Body of pancreas (tissue), 4 donors: ENCODE data around the gene DAB1. TPM values are rescaled to one million over a fixed set of nuclear protein-coding genes. Genes with fewer than 3 reads are reported as not detected.

ENCODE experiments used
- ATAC-seq: fragments of 150-250 bp; one replicate; pipeline ENCODE4 v1.9.1; 2016
- DNase-seq, 4 donors: peaks; one replicate each; pipeline ENCODE4 v3.0.0-alpha.2; 2019
- H3K27ac ChIP-seq, 4 donors: fragments of 200-600 bp; sonication (generic); 1 replicate in 3 of 4; 2 replicates in 1 of 4; pipeline versions ENCODE4 v1.5.1 to v1.6.1; 2016 to 2019; ENCODE audit warnings: mild to moderate bottlenecking in 1 of 4, mixed read lengths in 1 of 4, moderate library complexity in 1 of 4
- H3K27me3 ChIP-seq, 2 donors: fragments of 200-600 bp; sonication (generic); one replicate each; pipeline ENCODE4 v1.6.0; 2016; ENCODE audit warnings: mild to moderate bottlenecking in 1 of 2
- H3K36me3 ChIP-seq, 2 donors: fragments of 200-600 bp; sonication (generic); replicated peaks in 1 of 2; 2 replicates each; pipeline ENCODE4 v1.5.1; 2016; ENCODE audit warnings: low read depth in 2 of 2; ENCODE audit not compliant: insufficient read depth in 1 of 2
- H3K4me1 ChIP-seq: fragments of 200-600 bp; sonication (generic); one replicate; pipeline ENCODE4 v1.6.0; 2016
- H3K4me3 ChIP-seq, 2 donors: fragments of 200-600 bp; sonication (generic); 1 replicate in 1 of 2; 2 replicates in 1 of 2; pipeline ENCODE4 v1.5.1; 2016 to 2019
- H3K9me3 ChIP-seq, 3 donors: fragments of 200-600 bp; sonication (generic); 1 replicate in 2 of 3; 2 replicates in 1 of 3; pipeline ENCODE4 v1.5.1; 2016
- POLR2A ChIP-seq, 3 donors: fragments of 450-650 bp; IDR thresholded peaks; one replicate each; pipeline ENCODE4 v1.6.1; 2016; ENCODE audit warnings: antibody characterized with exemption in 3 of 3, mild to moderate bottlenecking in 2 of 3
- WGBS, 2 donors: methylation state at CpG; one replicate each; pipeline ENCODE4 v1.1.5; 2017; 5-methylcytosine and 5-hydroxymethylcytosine counted together
- intact Hi-C: fragments of 100-400 bp; cut with DNase I; formaldehyde crosslinking; loops from one replicate; pipeline ENCODE4 v1.15.1; 2023
- total RNA-seq, 2 donors: library from RNA; depleted of rRNA; stranded (reverse); fragments of >200 nt; gene quantifications; one replicate each; pipeline ENCODE4 v1.1.0, GENCODE V29; 2016
- TF ChIP-seq, protein P1 (sequence below), 7 experiments: fragments of 450-650 bp in 4 of 7; fragments of 200-600 bp in 3 of 7; sonication (generic) in 3 of 7; IDR thresholded peaks; one replicate each; pipeline ENCODE4 v1.5.1; 2016 to 2019; ENCODE audit warnings: antibody characterized with exemption in 7 of 7

The DAB1 gene
- total RNA-seq, 2 donors from 2014 or later = under 0.01 TPM; not detected in 1

DNA sequence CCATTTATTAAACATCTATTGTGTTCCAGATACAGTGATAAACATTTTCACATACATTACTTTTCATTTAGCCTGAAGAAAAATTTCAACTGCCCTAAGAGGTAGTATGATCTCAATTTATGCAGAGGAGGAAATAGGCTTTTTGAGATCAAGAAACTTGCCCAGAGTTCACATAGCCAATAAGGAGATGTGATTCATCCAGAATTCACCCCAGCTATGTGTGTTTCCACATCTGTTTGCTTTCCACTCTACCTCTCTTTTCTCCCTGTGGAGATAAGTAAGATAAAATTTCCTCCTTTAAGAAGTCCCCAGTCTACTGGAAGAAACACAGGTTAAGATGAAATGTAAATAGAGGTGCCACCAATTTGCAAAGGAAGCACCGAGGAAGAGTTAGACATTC is 258.3 kb downstream of the DAB1 start:
- ATAC-seq = no peak

DNA sequence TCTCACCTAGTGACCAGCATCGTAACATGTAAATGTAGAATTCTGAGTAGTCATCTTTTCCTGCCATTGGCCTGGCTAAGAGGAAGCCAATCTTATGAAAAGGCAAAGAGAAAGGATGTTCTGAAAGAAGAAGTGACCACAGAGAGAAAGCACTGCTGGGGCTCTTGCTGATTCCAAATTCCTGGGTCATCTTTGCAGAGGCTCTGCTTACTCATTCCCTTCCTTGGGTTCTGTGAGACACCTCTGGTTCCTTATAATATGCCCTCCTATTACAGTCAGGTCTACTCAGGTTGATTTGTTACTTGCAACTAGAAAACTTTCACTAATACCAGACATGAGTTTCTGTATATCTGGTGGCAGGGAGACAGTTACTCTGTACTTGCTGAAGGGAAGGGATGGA is 259.3 kb downstream of the DAB1 start:
- H3K4me3 ChIP-seq = no peak overlapping the region
- peaks cover 4% of the 10 kb centered on the region for H3K4me1 ChIP-seq
- no peak for DNase-seq
- H3K9me3 ChIP-seq = no peaks in the 10 kb centered on the region
- no peak for ATAC-seq
- intact Hi-C loops = no loop called here
- no peak overlapping the region for H3K27ac ChIP-seq
- TF ChIP-seq, protein P1, sequence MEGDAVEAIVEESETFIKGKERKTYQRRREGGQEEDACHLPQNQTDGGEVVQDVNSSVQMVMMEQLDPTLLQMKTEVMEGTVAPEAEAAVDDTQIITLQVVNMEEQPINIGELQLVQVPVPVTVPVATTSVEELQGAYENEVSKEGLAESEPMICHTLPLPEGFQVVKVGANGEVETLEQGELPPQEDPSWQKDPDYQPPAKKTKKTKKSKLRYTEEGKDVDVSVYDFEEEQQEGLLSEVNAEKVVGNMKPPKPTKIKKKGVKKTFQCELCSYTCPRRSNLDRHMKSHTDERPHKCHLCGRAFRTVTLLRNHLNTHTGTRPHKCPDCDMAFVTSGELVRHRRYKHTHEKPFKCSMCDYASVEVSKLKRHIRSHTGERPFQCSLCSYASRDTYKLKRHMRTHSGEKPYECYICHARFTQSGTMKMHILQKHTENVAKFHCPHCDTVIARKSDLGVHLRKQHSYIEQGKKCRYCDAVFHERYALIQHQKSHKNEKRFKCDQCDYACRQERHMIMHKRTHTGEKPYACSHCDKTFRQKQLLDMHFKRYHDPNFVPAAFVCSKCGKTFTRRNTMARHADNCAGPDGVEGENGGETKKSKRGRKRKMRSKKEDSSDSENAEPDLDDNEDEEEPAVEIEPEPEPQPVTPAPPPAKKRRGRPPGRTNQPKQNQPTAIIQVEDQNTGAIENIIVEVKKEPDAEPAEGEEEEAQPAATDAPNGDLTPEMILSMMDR (IDR thresholded peaks at IDR 0.05) = no peak
- TF ChIP-seq POLR2A (IDR thresholded peaks at IDR 0.05) = no peak
- H3K27me3 ChIP-seq = no peaks in the 10 kb centered on the region
- H3K36me3 ChIP-seq = no peaks in the 10 kb centered on the region
- 91 to 96% methylated on average over 1 of the region's 1 CpG for whole genome bisulfite sequencing, 2 donors

More for the DNA sequence above, 258.3 kb downstream of the DAB1 start:
- DNase-seq = no peak
- Histone ChIP-seq H3K27me3 (no peaks in the 10 kb centered on the region), H3K9me3 (no peaks in the 10 kb centered on the region), H3K36me3 (no peaks in the 10 kb centered on the region), H3K4me3 (no peak overlapping the region), H3K27ac (no peak overlapping the region), H3K4me1 (peaks cover 4% of the 10 kb centered on the region)
- TF ChIP-seq, protein P1 (IDR thresholded peaks at IDR 0.05) = no peak
- TF ChIP-seq POLR2A (IDR thresholded peaks at IDR 0.05) = no peak
- WGBS, 2 donors = 50 to 56% methylated on average over 1 of the region's 1 CpG
- intact Hi-C loops = no loop called here

DNA sequence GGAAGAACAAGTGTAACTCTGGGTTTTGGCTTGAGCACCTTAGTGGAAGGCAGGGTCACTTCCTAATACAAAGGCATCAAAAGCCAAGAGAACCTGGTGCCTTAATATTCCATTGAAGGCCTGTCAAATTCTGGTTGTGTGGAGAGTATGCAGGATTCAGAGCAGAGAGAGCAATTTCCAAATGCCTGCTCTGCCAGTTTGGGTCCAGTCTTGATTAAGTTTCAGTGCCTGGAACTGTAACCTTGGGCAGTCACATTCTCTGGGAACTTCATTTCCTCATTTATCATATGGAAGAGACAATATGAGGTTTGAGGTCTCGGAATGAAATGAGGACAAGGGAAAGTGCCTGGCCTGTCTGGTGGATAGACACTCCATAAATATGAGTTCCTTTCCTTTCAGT is 260.1 kb downstream of the DAB1 start:
- H3K9me3 ChIP-seq = no peaks in the 10 kb centered on the region
- intact Hi-C loops = no loop called here
- no peak overlapping the region for H3K4me3 ChIP-seq
- 35 to 36% methylated on average over 1 of the region's 1 CpG for WGBS, 2 donors
- H3K27me3 ChIP-seq = no peaks in the 10 kb centered on the region
- no peaks in the 10 kb centered on the region for H3K36me3 ChIP-seq
- TF ChIP-seq POLR2A (IDR thresholded peaks at IDR 0.05) = no peak
- TF ChIP-seq, protein P1 (IDR thresholded peaks at IDR 0.05) = no peak
- peaks cover 4% of the 10 kb centered on the region for H3K4me1 ChIP-seq
- ATAC-seq (no peak), DNase-seq (no peak)
- H3K27ac ChIP-seq = peak overlapping the region in 2 of 4 donors; percentile 22 to 45

DNA sequence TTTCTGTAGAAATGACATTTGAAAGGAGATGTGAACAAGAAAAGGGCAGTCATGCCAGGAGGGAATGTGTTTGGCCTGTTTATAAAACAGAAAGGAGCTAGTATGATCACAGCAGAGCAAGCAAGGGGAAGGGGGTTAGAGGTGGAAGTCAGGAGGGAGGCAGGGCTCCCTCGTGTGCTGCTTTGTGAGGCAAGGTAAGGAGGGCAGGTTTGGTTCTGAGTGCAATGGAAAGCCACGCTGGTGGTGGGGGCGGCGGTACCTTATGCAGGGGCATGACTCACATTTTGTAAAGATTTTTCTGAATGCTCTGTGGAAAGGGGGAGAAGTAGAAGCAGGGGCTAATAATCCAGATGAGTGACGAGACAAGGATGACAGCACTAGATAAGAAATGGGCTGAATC is 260.5 kb downstream of the DAB1 start:
- Histone ChIP-seq H3K4me3 (no peak overlapping the region), H3K27me3 (no peaks in the 10 kb centered on the region), H3K27ac (peak overlapping the region in 2 of 4 donors; percentile 22 to 45), H3K36me3 (no peaks in the 10 kb centered on the region), H3K9me3 (no peaks in the 10 kb centered on the region), H3K4me1 (peaks cover 6% of the 10 kb centered on the region)
- intact Hi-C loops = no loop called here
- TF ChIP-seq POLR2A (IDR thresholded peaks at IDR 0.05) = no peak
- TF ChIP-seq, protein P1 (IDR thresholded peaks at IDR 0.05) = no peak
- ATAC-seq (no peak), DNase-seq (no peak)
- 53 to 59% methylated on average over 5 of the region's 5 CpGs for WGBS, 2 donors

DNA sequence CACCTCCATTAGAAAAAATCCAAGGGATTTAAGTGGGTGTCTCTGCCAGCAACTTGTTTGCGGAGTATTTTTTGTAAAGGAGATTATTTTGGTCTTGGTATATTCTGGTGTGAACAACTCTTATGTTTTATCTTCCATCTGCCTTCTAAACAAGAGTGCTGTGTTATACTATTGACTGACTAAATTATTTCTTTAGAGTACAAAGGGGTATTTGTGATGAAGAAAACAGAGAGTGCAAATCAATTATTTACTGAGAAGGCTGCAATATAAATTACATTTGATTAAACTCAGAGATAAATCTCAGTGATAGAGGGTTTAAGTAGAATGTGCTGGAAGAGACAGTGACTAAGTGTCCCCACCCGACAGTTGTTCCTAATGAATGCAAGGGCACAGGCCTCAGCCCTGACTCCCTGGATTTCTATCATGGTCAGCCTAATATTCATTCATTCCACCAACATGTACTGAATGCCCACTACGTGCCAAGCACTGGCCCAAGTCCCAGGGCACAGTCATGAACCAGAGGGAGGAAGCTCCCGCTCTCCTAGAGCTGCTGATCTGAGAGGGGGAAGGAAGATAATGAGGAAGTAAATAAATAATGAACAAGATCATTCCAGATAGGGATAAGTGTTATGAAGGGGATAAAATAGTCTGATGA is 261.1 kb downstream of the DAB1 start:
- peaks cover 8% of the 10 kb centered on the region for H3K4me1 ChIP-seq
- H3K27me3 ChIP-seq = no peaks in the 10 kb centered on the region
- no peak overlapping the region for H3K4me3 ChIP-seq
- WGBS, 2 donors = 46 to 54% methylated on average over 4 of the region's 4 CpGs
- H3K36me3 ChIP-seq = no peaks in the 10 kb centered on the region
- ATAC-seq (peak; percentile 50), DNase-seq (peak in 2 of 4 donors; percentile 3 to 24)
- H3K27ac ChIP-seq = peak overlapping the region in 1 of 4 donors; percentile 45
- H3K9me3 ChIP-seq = no peaks in the 10 kb centered on the region
- intact Hi-C loops = no loop called here
- TF ChIP-seq POLR2A (IDR thresholded peaks at IDR 0.05) = no peak
- TF ChIP-seq, protein P1 (IDR thresholded peaks at IDR 0.05) = no peak
